ENCODE measurements around the gene KCND3.

DNA sequence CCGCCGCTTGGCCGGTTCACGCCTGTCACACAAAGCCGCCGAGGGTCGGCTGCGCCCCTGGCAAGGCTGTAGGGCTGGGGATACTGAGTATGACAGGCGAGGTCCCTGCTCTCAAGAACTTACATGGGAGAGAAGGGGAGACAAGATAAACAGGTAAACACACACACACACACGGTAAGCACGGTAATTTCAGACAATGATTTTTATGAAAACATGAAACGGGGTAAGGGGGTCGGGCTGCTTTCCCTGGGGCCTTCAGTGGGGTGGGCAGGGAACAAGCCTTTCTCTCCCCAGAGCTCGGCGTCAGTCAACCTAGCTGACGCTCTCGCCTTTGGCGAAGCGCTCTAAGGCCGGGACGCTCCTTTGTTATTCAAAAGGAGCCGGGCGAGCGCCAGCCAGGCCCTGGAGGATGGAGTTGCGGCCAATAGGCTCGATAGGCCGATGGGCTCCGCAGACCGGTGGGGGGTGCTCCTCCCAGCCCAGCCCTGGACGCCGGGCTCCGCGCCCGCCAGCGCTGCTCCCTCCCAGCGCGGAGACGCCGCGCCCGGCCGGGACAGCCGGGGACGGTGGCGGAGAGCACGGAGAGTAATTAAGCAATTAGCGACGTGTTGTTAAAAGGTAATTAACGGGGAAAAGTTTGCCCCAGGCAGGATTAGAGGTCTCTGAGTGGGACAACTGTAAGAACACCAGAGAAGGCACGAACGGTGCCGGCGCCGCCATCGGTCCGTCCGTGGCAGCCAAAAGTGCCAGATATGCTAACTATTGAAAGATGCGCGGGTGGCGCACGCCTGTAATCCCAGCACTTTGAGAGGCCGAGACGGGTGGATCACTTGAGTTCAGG, 249.3 kb downstream of the KCND3 start:
- TF ChIP-seq, protein P1, sequence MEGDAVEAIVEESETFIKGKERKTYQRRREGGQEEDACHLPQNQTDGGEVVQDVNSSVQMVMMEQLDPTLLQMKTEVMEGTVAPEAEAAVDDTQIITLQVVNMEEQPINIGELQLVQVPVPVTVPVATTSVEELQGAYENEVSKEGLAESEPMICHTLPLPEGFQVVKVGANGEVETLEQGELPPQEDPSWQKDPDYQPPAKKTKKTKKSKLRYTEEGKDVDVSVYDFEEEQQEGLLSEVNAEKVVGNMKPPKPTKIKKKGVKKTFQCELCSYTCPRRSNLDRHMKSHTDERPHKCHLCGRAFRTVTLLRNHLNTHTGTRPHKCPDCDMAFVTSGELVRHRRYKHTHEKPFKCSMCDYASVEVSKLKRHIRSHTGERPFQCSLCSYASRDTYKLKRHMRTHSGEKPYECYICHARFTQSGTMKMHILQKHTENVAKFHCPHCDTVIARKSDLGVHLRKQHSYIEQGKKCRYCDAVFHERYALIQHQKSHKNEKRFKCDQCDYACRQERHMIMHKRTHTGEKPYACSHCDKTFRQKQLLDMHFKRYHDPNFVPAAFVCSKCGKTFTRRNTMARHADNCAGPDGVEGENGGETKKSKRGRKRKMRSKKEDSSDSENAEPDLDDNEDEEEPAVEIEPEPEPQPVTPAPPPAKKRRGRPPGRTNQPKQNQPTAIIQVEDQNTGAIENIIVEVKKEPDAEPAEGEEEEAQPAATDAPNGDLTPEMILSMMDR (IDR thresholded peaks at IDR 0.05): no peak
- TF ChIP-seq ZFX (IDR thresholded peaks at IDR 0.05; ENCODE audit: borderline replicate concordance): no peak

All from 22Rv1 (cell line).